ENCODE results near the gene GARIN1A. TPM values are rescaled to one million over a fixed set of nuclear protein-coding genes. Genes with fewer than 3 reads are reported as not detected.
"Not testable (repeated sequence)": the region's sequence is repeated elsewhere in the genome, so short reads cannot be mapped to it uniquely, and the experiment has no call there.

The GARIN1A gene
- total RNA-seq, 2 donors from 2014 or later: 0.81 to 2.3 TPM

GRCh38 chr7:128687131-128687530, 15.0 kb downstream of the GARIN1A start:
- Histone ChIP-seq H3K27me3 (replicated peaks; ENCODE audit: insufficient read depth) (no peaks in the 10 kb centered on the region), H3K4me1 (ENCODE audit: control insufficient read depth in 1 of 2, low read depth in 2 of 2) (no peaks in the 10 kb centered on the region), H3K4me3 (no peak overlapping the region), H3K27ac (no peak overlapping the region), H3K36me3 (no peaks in the 10 kb centered on the region), H3K9me3 (no peaks in the 10 kb centered on the region)
- TF ChIP-seq CTCF (IDR thresholded peaks at IDR 0.05): no peak
- no peak for ATAC-seq (ENCODE audit: insufficient number of reproducible peaks, low FRiP score, low read depth)
- no peak for DNase-seq (ENCODE audit: low spot score)

- Histone ChIP-seq H3K36me3 (no peaks in the 10 kb centered on the region), H3K27me3 (replicated peaks; ENCODE audit: insufficient read depth) (no peaks in the 10 kb centered on the region), H3K27ac (no peak overlapping the region), H3K9me3 (no peaks in the 10 kb centered on the region), H3K4me3 (no peak overlapping the region), H3K4me1 (ENCODE audit: control insufficient read depth in 1 of 2, low read depth in 2 of 2) (no peaks in the 10 kb centered on the region)
- DNase-seq (ENCODE audit: low spot score) (no peak), ATAC-seq (ENCODE audit: insufficient number of reproducible peaks, low FRiP score, low read depth) (no peak)
- no peak for TF ChIP-seq CTCF (IDR thresholded peaks at IDR 0.05)
Measured at GRCh38 chr7:128688492-128688891, 16.4 kb downstream of the GARIN1A start.

GRCh38 chr7:128689161-128689935, 17.3 kb downstream of the GARIN1A start:
- not testable (repeated sequence) for H3K9me3 ChIP-seq; H3K4me3 ChIP-seq; DNase-seq (ENCODE audit: low spot score); H3K36me3 ChIP-seq; ATAC-seq (ENCODE audit: insufficient number of reproducible peaks, low FRiP score, low read depth); H3K4me1 ChIP-seq (ENCODE audit: control insufficient read depth in 1 of 2, low read depth in 2 of 2); H3K27ac ChIP-seq; H3K27me3 ChIP-seq (replicated peaks; ENCODE audit: insufficient read depth)

- Histone ChIP-seq H3K27ac (no peak overlapping the region), H3K27me3 (replicated peaks; ENCODE audit: insufficient read depth) (no peaks in the 10 kb centered on the region), H3K4me3 (no peak overlapping the region), H3K4me1 (ENCODE audit: control insufficient read depth in 1 of 2, low read depth in 2 of 2) (no peaks in the 10 kb centered on the region), H3K9me3 (no peaks in the 10 kb centered on the region), H3K36me3 (no peaks in the 10 kb centered on the region)
- DNase-seq (ENCODE audit: low spot score): no peak
- TF ChIP-seq CTCF (IDR thresholded peaks at IDR 0.05): no peak
- ATAC-seq (ENCODE audit: insufficient number of reproducible peaks, low FRiP score, low read depth): no peak
Measured at GRCh38 chr7:128691227-128691626, 19.1 kb downstream of the GARIN1A start.

- Histone ChIP-seq H3K4me1 (ENCODE audit: control insufficient read depth in 1 of 2, low read depth in 2 of 2) (peaks cover 0 to 7% of the 10 kb centered on the region in 2 donors), H3K27me3 (replicated peaks; ENCODE audit: insufficient read depth) (no peaks in the 10 kb centered on the region), H3K27ac (no peak overlapping the region), H3K9me3 (no peaks in the 10 kb centered on the region), H3K36me3 (no peaks in the 10 kb centered on the region), H3K4me3 (no peak overlapping the region)
- ATAC-seq (ENCODE audit: insufficient number of reproducible peaks, low FRiP score, low read depth): no peak
- DNase-seq (ENCODE audit: low spot score): no peak
- TF ChIP-seq CTCF (IDR thresholded peaks at IDR 0.05): no peak
Measured at GRCh38 chr7:128692623-128693270, 20.7 kb downstream of the GARIN1A start.
